Measurements from ENCODE around the gene NTNG2.
A peak's percentile ranks its signal among the peaks of the same experiment; 100 is the strongest.

Gene NTNG2

GRCh38 chr9:132207839-132208615 lies 46.2 kb downstream of the NTNG2 start:
- no peak for DNase-seq

GRCh38 chr9:132209228-132209627 lies 47.4 kb downstream of the NTNG2 start:
- no peak for DNase-seq

GRCh38 chr9:132210472-132211145 lies 48.8 kb downstream of the NTNG2 start:
- no peak for DNase-seq

- no peak for DNase-seq
These were observed 49.7 kb downstream of the NTNG2 start for GRCh38 chr9:132211570-132211969.

- DNase-seq = peak; percentile 94 to 95
These were observed 52.3 kb downstream of the NTNG2 start for GRCh38 chr9:132214027-132214622.

GRCh38 chr9:132216861-132217619 lies 55.2 kb downstream of the NTNG2 start:
- no peak for DNase-seq

GRCh38 chr9:132218208-132218607 lies 56.4 kb downstream of the NTNG2 start:
- DNase-seq = no peak

- peak; percentile 30 to 60 for DNase-seq
These were observed 60.1 kb downstream of the NTNG2 start for GRCh38 chr9:132221941-132222340.

GRCh38 chr9:132224645-132225044 lies 62.8 kb downstream of the NTNG2 start:
- DNase-seq = no peak

- DNase-seq = no peak
These were observed 64.9 kb downstream of the NTNG2 start for GRCh38 chr9:132226571-132227430.

GRCh38 chr9:132228062-132228461 lies 66.2 kb downstream of the NTNG2 start:
- DNase-seq = no peak

GRCh38 chr9:132230605-132231004 lies 68.7 kb downstream of the NTNG2 start:
- peak; percentile 84 to 95 for DNase-seq

- peak; percentile 79 to 87 for DNase-seq
These were observed 69.3 kb downstream of the NTNG2 start for GRCh38 chr9:132231019-132231701.

GRCh38 chr9:132232522-132232921 lies 70.7 kb downstream of the NTNG2 start:
- DNase-seq = no peak

- no peak for DNase-seq
These were observed 71.3 kb downstream of the NTNG2 start for GRCh38 chr9:132233138-132233537.

- DNase-seq = peak; percentile 78 to 86
These were observed 72.7 kb downstream of the NTNG2 start for GRCh38 chr9:132234535-132234934.

- DNase-seq = no peak
These were observed 73.3 kb downstream of the NTNG2 start for GRCh38 chr9:132235125-132235524.

- DNase-seq = peak; percentile 75 to 89
These were observed 74.2 kb downstream of the NTNG2 start for GRCh38 chr9:132235894-132236661.

- DNase-seq = no peak
These were observed 74.9 kb downstream of the NTNG2 start for GRCh38 chr9:132236662-132237311.

- DNase-seq = no peak
These were observed 75.6 kb downstream of the NTNG2 start for GRCh38 chr9:132237481-132237880.
